Smooth muscle cell (in vitro differentiated cells): Measurements from ENCODE around the gene TNNI3K. TPM values are rescaled to one million over a fixed set of nuclear protein-coding genes. Genes with fewer than 3 reads are reported as not detected.

ENCODE experiments used
- DNase-seq: peaks from one replicate; lab custom pipeline; 2025; ENCODE audit not compliant: unreplicated experiment; lab: John Stamatoyannopoulos, UW
- H2AFZ ChIP-seq: fragments of 200-600 bp; sonication (generic); 2 replicates; pipeline ENCODE4 v1.6.0; 2016; ENCODE audit warnings: antibody characterized with exemption, low read depth, mild to moderate bottlenecking
- H3F3A ChIP-seq: fragments of 200-600 bp; sonication (generic); 2 replicates; pipeline ENCODE4 v1.6.0; 2017; ENCODE audit warnings: antibody characterized with exemption, low read depth
- H3K27ac ChIP-seq: fragments of 200-600 bp; sonication (generic); 2 replicates; pipeline ENCODE4 v1.5.1; 2016; ENCODE audit warnings: low read depth, mild to moderate bottlenecking
- H3K27me3 ChIP-seq: fragments of 200-600 bp; sonication (generic); 2 replicates; pipeline ENCODE4 v1.6.1; 2016; ENCODE audit warnings: low read depth, mild to moderate bottlenecking
- H3K36me3 ChIP-seq: fragments of 200-600 bp; sonication (generic); 2 replicates; pipeline ENCODE4 v1.5.1; 2016; ENCODE audit warnings: low read depth
- H3K4me1 ChIP-seq: fragments of 200-600 bp; sonication (generic); 2 replicates; pipeline ENCODE4 v1.5.1; 2016; ENCODE audit warnings: low read depth
- H3K4me2 ChIP-seq: fragments of 200-600 bp; sonication (generic); 2 replicates; pipeline ENCODE4 v1.6.0; 2016; ENCODE audit warnings: mild to moderate bottlenecking
- H3K4me3 ChIP-seq: fragments of 200-600 bp; sonication (generic); 2 replicates; pipeline ENCODE4 v1.5.1; 2016; ENCODE audit warnings: mild to moderate bottlenecking
- H3K79me2 ChIP-seq: fragments of 200-600 bp; sonication (generic); 2 replicates; pipeline ENCODE4 v1.6.0; 2016; ENCODE audit warnings: low read depth, mild to moderate bottlenecking
- H3K9ac ChIP-seq: fragments of 200-600 bp; sonication (generic); 2 replicates; pipeline ENCODE4 v1.6.0; 2016; ENCODE audit warnings: low read depth
- H3K9me3 ChIP-seq: fragments of 200-600 bp; sonication (generic); replicated peaks from 2 replicates; pipeline ENCODE4 v1.5.1; 2016; ENCODE audit warnings: low read depth
- H4K20me1 ChIP-seq: fragments of 200-600 bp; sonication (generic); 2 replicates; pipeline ENCODE4 v1.6.0; 2016; ENCODE audit warnings: low read depth
- CTCF ChIP-seq: fragments of 200-600 bp; sonication (generic); IDR thresholded peaks from 2 replicates; pipeline ENCODE4 v1.5.1; 2017; ENCODE audit warnings: borderline replicate concordance, mild to moderate bottlenecking, antibody characterized with exemption; ENCODE audit not compliant: insufficient read depth, poor library complexity, severe bottlenecking
- WGBS: methylation state at CpG from one replicate; pipeline ENCODE4 v1.1.7; 2016; ENCODE audit warnings: low lambda C conversion rate; 5-methylcytosine and 5-hydroxymethylcytosine counted together
- polyA plus RNA-seq: library from polyadenylated mRNA; unstranded; fragments of >200 nt; fragmentation: Nextera tagmentation; extraction: Ambion mirVana; gene quantifications from 2 replicates; pipeline ENCODE4 v1.2.1, GENCODE V29; 2016
- total RNA-seq: library from RNA; depleted of rRNA; stranded (reverse); fragments of >200 nt; gene quantifications from 2 replicates; pipeline ENCODE4 v1.2.3, GENCODE V29; 2014

Gene TNNI3K
- total and polyA plus RNA-seq, 2 experiments from 2014 or later, result 0.55 to 9.6 TPM

DNA sequence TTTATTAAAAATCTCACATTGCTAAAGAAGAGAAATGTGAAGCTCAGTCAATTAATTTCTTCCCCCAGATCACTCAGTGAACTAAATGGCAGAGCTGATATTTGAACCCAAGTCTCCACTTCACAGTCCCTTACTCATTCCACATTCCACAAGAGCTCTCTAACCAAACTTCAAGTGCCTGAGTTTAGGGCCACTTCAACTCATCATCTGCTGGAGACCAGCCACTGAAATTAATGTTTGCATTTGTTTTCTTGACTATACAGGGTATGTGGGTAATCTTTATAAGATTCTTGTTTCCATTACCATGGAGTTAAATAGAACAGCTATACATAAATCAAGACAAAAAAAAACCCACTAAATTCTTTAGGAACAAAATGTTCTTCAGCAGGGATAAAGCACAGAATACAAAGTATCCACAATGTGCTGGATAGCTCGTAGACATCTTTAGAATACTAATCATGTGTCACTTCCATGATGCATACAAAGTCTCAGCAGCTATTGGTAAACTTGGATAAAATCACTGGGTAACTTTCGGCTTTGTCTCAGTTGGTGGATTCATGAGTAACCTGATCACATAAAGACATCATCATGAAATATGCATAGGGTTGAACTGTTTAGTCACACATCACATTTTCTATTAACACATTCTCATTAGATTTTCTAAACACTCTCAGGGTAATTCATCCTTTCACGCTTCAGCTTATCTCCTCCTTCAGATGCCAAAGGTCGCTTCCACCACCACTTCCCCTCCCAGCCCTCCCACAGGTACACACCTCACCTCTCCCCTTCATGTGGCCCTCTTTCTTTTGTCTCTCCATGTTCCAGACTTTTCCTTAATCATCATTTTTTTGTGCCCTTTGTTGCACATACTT, 187.5 kb downstream of the TNNI3K start:
- no peak for DNase-seq
- H3K4me2 ChIP-seq, result no peak overlapping the region
- TF ChIP-seq CTCF, result no peak
- no peak overlapping the region for H3K27ac ChIP-seq
- H3K36me3 ChIP-seq, result no peaks in the 10 kb centered on the region
- no peaks in the 10 kb centered on the region for H3K79me2 ChIP-seq
- H3K4me3 ChIP-seq, result no peak overlapping the region
- H3K4me1 ChIP-seq, result peaks cover 16% of the 10 kb centered on the region
- H4K20me1 ChIP-seq, result peaks cover 7% of the 10 kb centered on the region
- no peaks in the 10 kb centered on the region for H3K9me3 ChIP-seq
- peaks cover 7% of the 10 kb centered on the region for H3F3A ChIP-seq
- H3K27me3 ChIP-seq, result no peaks in the 10 kb centered on the region
- H3K9ac ChIP-seq, result no peak overlapping the region
- no peak overlapping the region for H2AFZ ChIP-seq
- WGBS, result 83% methylated on average over 4 of the region's 4 CpGs

- no peak overlapping the region for H3K9ac ChIP-seq
- no peak for DNase-seq
- no peaks in the 10 kb centered on the region for H3K27me3 ChIP-seq
- no peak overlapping the region for H2AFZ ChIP-seq
- peaks cover 7% of the 10 kb centered on the region for H4K20me1 ChIP-seq
- H3K4me2 ChIP-seq, result no peak overlapping the region
- no peaks in the 10 kb centered on the region for H3K36me3 ChIP-seq
- no peak overlapping the region for H3K4me3 ChIP-seq
- H3K4me1 ChIP-seq, result peaks cover 16% of the 10 kb centered on the region
- WGBS, result 89% methylated on average over 2 of the region's 2 CpGs
- peaks cover 7% of the 10 kb centered on the region for H3F3A ChIP-seq
- H3K9me3 ChIP-seq, result no peaks in the 10 kb centered on the region
- no peak for TF ChIP-seq CTCF
- H3K79me2 ChIP-seq, result no peaks in the 10 kb centered on the region
- H3K27ac ChIP-seq, result no peak overlapping the region
Observed at GRCh38 chr1:74423471-74423870, 188.3 kb downstream of the TNNI3K start.

GRCh38 chr1:74425676-74426075, 190.5 kb downstream of the TNNI3K start:
- no peak for TF ChIP-seq CTCF
- Histone ChIP-seq H3K4me1 (peaks cover 22% of the 10 kb centered on the region), H3K27me3 (no peaks in the 10 kb centered on the region), H3K36me3 (no peaks in the 10 kb centered on the region), H3K4me2 (peak overlapping the region; percentile 78), H3K9ac (no peak overlapping the region), H3K4me3 (no peak overlapping the region), H3K9me3 (no peaks in the 10 kb centered on the region), H2AFZ (no peak overlapping the region), H3K27ac (peak overlapping the region; percentile 76), H3F3A (peaks cover 7% of the 10 kb centered on the region), H4K20me1 (peaks cover 7% of the 10 kb centered on the region), H3K79me2 (no peaks in the 10 kb centered on the region)
- WGBS, result 45% methylated on average over 6 of the region's 6 CpGs
- no peak for DNase-seq
